ENCODE results near the gene CLASRP. TPM values are rescaled to one million over a fixed set of nuclear protein-coding genes. Genes with fewer than 3 reads are reported as not detected.

Gene CLASRP
- total RNA-seq, 4 donors from 2014 or later, result 48.2 to 96.8 (median 95.0) TPM

- no peak for TF ChIP-seq POLR2A (IDR thresholded peaks at IDR 0.05)
- peak; percentile 43 to 84 (median 60) for TF ChIP-seq CTCF (IDR thresholded peaks at IDR 0.05)
- Histone ChIP-seq H3K36me3 (peaks cover 83 to 87% of the 10 kb centered on the region in 2 donors), H3K4me3 (replicated peaks in 1 of 3) (no peak overlapping the region), H3K27me3 (no peaks in the 10 kb centered on the region), H3K27ac (no peak overlapping the region), H3K4me1 (peaks cover 0 to 4% of the 10 kb centered on the region in 2 donors), H3K9me3 (no peaks in the 10 kb centered on the region)
- intact Hi-C loops (cut with DNase I), result no loop called here
- 69 to 74% methylated on average over 12 to 13 of the region's 16 CpGs for WGBS, 2 donors
- DNase-seq, result peak; percentile 72 to 77
Measured at GRCh38 chr19:45059258-45059965, 20.6 kb downstream of the CLASRP start.

GRCh38 chr19:45061965-45062364, 23.1 kb downstream of the CLASRP start:
- H3K36me3 ChIP-seq, result peaks cover 85% of the 10 kb centered on the region in 2 donors

GRCh38 chr19:45063851-45064801, 25.3 kb downstream of the CLASRP start:
- Histone ChIP-seq H3K4me3 (replicated peaks in 1 of 3) (no peak overlapping the region), H3K27ac (no peak overlapping the region), H3K9me3 (no peaks in the 10 kb centered on the region), H3K27me3 (no peaks in the 10 kb centered on the region), H3K36me3 (peaks cover 82 to 83% of the 10 kb centered on the region in 2 donors), H3K4me1 (peaks cover 0 to 4% of the 10 kb centered on the region in 2 donors)
- intact Hi-C loops (cut with DNase I), result no loop called here
- DNase-seq, result no peak
- 98% methylated on average over 73 to 77 of the region's 85 CpGs for WGBS, 2 donors
- no peak for TF ChIP-seq POLR2A (IDR thresholded peaks at IDR 0.05)
- TF ChIP-seq CTCF (IDR thresholded peaks at IDR 0.05), result no peak

More at GRCh38 chr19:45061965-45062364, 23.1 kb downstream of the CLASRP start:
- no peak for TF ChIP-seq CTCF (IDR thresholded peaks at IDR 0.05)
- no peak for TF ChIP-seq POLR2A (IDR thresholded peaks at IDR 0.05)
- H3K27ac ChIP-seq, result no peak overlapping the region
- WGBS, 2 donors, result 96 to 100% methylated on average over 4 of the region's 4 CpGs
- no peak for DNase-seq
- H3K4me3 ChIP-seq (replicated peaks in 1 of 3), result no peak overlapping the region
- no peaks in the 10 kb centered on the region for H3K9me3 ChIP-seq
- H3K27me3 ChIP-seq, result no peaks in the 10 kb centered on the region
- intact Hi-C loops (cut with DNase I), result no loop called here
- peaks cover 0 to 4% of the 10 kb centered on the region in 2 donors for H3K4me1 ChIP-seq

- Histone ChIP-seq H3K36me3 (peaks cover 74 to 78% of the 10 kb centered on the region in 2 donors), H3K27me3 (no peaks in the 10 kb centered on the region), H3K9me3 (no peaks in the 10 kb centered on the region), H3K4me1 (no peaks in the 10 kb centered on the region), H3K27ac (no peak overlapping the region), H3K4me3 (replicated peaks in 1 of 3) (no peak overlapping the region)
- no peak for DNase-seq
- intact Hi-C loops (cut with DNase I), result no loop called here
- WGBS, 2 donors, result 91 to 97% methylated on average over 18 to 21 of the region's 38 CpGs
- TF ChIP-seq POLR2A (IDR thresholded peaks at IDR 0.05), result no peak
- no peak for TF ChIP-seq CTCF (IDR thresholded peaks at IDR 0.05)
Measured at GRCh38 chr19:45066921-45067661, 28.2 kb downstream of the CLASRP start.
